Measurements from ENCODE around the gene ZFAND2A. TPM values are rescaled to one million over a fixed set of nuclear protein-coding genes. Genes with fewer than 3 reads are reported as not detected.
A peak's percentile ranks its signal among the peaks of the same experiment; 100 is the strongest.

Gene ZFAND2A
- total RNA-seq, 1 donor from 2014 or later: 21.2 TPM

DNA sequence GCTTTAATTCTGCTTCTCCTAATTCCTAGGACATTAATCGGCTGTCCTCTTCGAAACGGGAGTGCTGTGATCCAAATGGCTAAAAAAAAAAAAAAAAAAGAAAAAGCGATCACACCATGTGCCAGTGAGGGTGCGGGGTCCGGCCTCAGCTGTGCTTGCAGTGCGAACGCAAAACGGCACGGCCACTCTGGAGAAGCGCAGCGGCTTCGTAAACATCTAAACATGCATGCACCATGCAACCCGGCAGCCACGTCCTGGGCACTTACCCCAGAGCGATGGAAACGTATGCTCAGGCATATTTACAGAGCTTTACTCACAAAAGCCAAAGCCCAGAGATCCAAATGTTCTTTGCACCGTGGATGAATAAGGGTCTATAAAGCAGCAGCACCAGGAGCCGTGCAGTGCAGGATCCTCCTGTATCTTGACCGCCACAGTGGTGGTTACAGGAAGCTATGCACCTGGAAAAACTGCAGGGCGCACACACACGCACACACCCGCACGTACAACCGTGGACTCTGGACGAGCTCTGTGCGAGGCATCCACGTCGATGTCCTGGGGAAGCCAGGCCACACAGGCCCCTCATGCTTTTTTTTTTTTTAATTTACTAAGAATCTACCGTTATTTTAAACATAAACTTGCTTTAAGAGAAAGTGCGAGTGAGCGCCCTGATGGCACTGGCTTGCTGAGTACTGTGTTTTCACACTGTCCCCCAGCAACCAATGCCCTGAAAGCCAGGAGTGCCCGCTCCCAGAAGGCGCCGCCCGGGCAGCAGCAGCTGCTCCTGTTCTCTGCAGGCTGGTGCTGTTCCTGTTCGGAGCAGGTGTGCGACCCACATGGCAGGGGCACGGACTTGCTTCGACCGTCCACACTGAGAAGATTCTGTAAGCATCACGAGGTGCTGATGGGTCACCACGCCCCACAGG lies 47.1 kb downstream of the ZFAND2A start:
- Mint-ChIP-seq H3K4me1 (ENCODE audit: low read depth) (peaks cover 5% of the 10 kb centered on the region), H3K27ac (no peak overlapping the region)
- intact Hi-C loops (cut with micrococcal nuclease): no loop called here

DNA sequence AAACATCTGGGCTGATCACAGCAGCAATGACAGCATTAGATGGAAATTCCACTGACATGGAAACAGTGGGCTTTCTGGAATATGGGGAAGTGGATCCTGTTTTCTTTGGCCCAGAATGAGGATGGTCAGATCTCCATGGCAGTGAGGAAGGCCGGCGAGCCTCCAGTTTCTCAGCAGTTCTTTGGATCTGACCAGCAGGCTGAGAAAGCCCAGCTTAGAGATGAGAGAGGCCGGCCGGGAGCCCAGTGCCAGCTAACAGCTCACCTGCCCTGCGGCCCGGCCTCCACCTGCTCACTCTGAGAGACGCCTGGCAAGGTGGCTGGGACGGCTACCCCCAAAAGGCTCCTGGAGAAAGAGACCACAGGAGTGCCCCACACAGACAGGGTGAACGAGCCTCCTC lies 47.9 kb downstream of the ZFAND2A start:
- Mint-ChIP-seq H3K4me3 (no peak overlapping the region), H3K4me1 (ENCODE audit: low read depth) (no peaks in the 10 kb centered on the region), H3K36me3 (ENCODE audit: low read depth) (peaks cover 2% of the 10 kb centered on the region), H3K27me3 (ENCODE audit: insufficient read depth) (no peaks in the 10 kb centered on the region), H3K9me3 (no peaks in the 10 kb centered on the region), H3K27ac (no peak overlapping the region)
- DNase-seq (ENCODE audit: low spot score): no peak
- intact Hi-C loops (cut with micrococcal nuclease): no loop called here

More for the DNA sequence above, 47.1 kb downstream of the ZFAND2A start:
- peaks cover 4% of the 10 kb centered on the region for H3K36me3 Mint-ChIP-seq (ENCODE audit: low read depth)
- no peaks in the 10 kb centered on the region for H3K9me3 Mint-ChIP-seq
- no peaks in the 10 kb centered on the region for H3K27me3 Mint-ChIP-seq (ENCODE audit: insufficient read depth)
- no peak for DNase-seq (ENCODE audit: low spot score)
- H3K4me3 Mint-ChIP-seq: no peak overlapping the region

DNA sequence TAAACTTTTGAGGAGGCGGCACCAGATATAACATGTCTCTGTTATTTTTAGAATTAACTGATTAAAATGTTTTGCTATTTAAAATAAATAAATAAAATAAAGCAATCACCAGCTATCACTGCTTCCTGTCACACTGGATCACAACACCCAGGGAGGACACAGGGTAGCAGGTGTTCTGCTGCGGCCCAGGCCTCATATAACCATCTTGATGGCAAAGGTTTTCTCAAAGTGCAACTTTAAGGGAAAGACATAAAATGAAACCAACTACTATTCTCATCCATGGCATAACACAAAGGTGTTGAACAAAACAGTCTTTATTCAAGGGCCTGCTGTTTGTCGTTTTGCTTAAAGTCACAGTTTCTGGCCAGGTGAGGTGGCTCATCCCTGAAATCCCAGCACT lies 48.8 kb downstream of the ZFAND2A start:
- intact Hi-C loops (cut with micrococcal nuclease): no loop called here
- no peak overlapping the region for H3K4me3 Mint-ChIP-seq

DNA sequence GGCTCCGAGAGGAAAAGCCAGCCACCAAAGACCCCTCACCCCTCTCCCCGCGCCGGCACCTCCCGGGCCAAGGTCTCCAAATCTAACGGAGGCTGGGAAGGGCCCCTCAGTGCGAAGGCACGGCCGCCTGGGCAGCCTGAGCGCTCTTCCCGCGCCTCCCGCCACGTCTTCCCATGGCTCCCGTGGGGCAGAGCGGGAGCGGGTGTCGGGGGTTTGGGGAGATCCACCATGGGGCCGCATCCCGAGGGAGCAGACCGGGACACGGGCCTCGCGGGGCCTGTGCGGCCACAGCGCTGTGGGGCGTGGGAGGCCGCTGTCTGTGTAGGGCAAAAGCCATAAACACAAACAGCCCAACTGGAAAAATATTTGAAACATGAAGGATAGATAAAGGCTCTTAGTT lies 49.6 kb downstream of the ZFAND2A start:
- intact Hi-C loops (cut with micrococcal nuclease): no loop called here

More for the DNA sequence above, 48.8 kb downstream of the ZFAND2A start:
- DNase-seq (ENCODE audit: low spot score): no peak
- Mint-ChIP-seq H3K27me3 (ENCODE audit: insufficient read depth) (no peaks in the 10 kb centered on the region), H3K27ac (no peak overlapping the region), H3K36me3 (ENCODE audit: low read depth) (peaks cover 2% of the 10 kb centered on the region), H3K4me1 (ENCODE audit: low read depth) (no peaks in the 10 kb centered on the region), H3K9me3 (no peaks in the 10 kb centered on the region)

DNA sequence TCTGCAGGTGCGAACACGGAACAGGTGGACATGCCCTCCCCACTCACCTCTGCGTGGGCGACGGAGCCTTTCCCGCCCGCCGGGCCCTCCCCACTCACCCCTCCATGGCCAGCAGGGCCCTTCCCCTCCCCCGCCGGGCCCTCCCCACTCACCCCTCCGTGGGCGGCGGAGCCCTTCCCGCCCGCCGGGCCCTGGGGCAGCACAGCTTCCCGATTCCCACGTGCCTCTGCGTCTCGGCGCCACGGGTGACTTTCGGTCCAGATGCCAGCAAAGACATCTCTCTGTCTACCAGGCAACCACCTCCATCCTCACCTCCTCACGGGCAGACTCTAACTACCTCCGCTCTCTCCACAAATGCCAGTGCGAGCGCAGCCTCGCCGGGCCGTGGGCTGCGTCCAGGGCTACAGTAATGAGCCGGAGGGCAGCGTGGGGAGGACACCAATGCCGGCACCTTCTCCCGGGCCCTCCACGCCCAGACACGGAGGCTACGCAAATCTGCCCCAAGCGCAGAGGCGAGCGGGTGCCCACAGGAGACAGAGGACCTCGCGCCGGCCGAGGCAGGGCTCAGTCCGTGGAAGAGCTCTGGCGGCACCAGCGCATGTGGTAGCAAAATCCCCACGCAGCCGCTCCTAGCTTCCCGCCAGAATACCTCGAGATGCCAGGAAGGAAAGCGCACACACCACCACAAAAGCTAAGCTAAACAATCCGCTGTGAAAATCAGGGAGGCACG lies 50.2 kb downstream of the ZFAND2A start:
- Mint-ChIP-seq H3K9me3 (no peaks in the 10 kb centered on the region), H3K4me1 (ENCODE audit: low read depth) (peaks cover 4% of the 10 kb centered on the region), H3K27ac (no peak overlapping the region), H3K27me3 (ENCODE audit: insufficient read depth) (no peaks in the 10 kb centered on the region), H3K4me3 (no peak overlapping the region), H3K36me3 (ENCODE audit: low read depth) (no peaks in the 10 kb centered on the region)
- no peak for DNase-seq (ENCODE audit: low spot score)
- intact Hi-C loops (cut with micrococcal nuclease): no loop called here

More for the DNA sequence above, 49.6 kb downstream of the ZFAND2A start:
- Mint-ChIP-seq H3K9me3 (no peaks in the 10 kb centered on the region), H3K36me3 (ENCODE audit: low read depth) (peaks cover 2% of the 10 kb centered on the region), H3K4me1 (ENCODE audit: low read depth) (no peaks in the 10 kb centered on the region), H3K4me3 (no peak overlapping the region), H3K27me3 (ENCODE audit: insufficient read depth) (no peaks in the 10 kb centered on the region), H3K27ac (no peak overlapping the region)
- DNase-seq (ENCODE audit: low spot score): no peak

DNA sequence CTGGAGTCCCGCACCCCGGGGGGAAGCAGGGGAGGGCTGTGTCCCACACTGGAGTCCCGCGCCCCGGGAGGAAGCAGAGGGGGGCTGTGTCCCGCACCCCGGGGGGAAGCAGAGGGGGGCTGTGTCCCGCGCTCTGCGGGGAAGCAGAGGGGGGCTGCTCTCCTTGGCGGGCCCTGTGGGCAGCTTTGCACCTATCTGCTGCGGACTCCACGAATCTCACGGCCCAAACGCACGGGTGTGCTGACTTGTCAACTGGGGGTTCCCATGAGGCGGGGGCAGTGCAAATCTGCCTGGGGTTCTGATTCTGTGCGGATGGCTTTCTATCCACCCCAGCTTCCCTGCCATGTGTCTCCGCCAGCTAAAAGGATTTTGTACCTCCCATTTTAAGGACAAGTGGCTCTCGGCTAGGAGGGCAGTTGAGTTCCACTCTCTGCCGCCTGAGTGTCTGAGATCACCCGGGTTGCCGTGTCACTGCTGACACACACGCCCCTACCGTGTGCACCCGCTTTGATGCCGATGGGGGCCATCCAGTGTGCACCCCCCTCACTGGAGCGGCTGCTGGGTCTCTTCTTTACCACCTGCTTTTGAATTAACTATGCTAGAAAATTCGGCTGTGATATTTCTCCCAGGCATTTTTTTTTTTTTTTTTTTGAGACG lies 51.6 kb downstream of the ZFAND2A start:
- no peak overlapping the region for H3K4me3 Mint-ChIP-seq
- H3K27ac Mint-ChIP-seq: no peak overlapping the region
- no peak for DNase-seq (ENCODE audit: low spot score)
- H3K27me3 Mint-ChIP-seq (ENCODE audit: insufficient read depth): no peaks in the 10 kb centered on the region
- peaks cover 18% of the 10 kb centered on the region for H3K4me1 Mint-ChIP-seq (ENCODE audit: low read depth)
- no peaks in the 10 kb centered on the region for H3K9me3 Mint-ChIP-seq
- H3K36me3 Mint-ChIP-seq (ENCODE audit: low read depth): no peaks in the 10 kb centered on the region
- intact Hi-C loops (cut with micrococcal nuclease): no loop called here

DNA sequence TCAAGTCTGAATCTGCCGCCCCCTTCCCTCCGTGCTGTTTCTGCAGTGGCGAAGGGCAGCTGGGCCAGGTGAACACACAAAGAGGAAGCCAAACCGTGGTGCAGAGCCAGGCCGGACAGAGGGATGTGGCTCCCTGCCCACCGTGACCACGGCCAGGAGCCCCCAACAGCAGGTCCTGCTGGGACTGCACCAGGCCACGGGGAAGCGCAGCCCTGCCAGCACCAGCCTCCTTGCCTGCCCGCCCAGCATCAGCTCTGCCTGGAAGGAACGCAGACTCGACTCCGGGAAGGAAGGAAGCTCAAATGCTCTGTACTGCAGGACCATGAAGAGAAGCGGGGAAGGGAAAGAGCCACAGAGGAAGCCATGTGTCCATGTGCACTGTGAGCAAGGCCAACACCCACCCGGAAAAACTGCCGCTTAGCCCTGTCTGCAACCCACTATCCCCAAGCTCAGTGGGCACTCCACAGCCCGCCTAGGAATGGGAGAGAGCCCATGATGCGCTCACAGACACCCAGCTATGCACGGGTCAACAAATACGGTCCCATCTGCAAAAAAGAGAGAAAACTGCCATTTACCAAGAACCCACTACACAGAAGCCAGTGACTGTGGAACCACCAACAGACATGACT lies 53.1 kb downstream of the ZFAND2A start:
- H3K4me3 Mint-ChIP-seq: no peak overlapping the region
- H3K36me3 Mint-ChIP-seq (ENCODE audit: low read depth): no peaks in the 10 kb centered on the region
- no peaks in the 10 kb centered on the region for H3K27me3 Mint-ChIP-seq (ENCODE audit: insufficient read depth)
- no peak overlapping the region for H3K27ac Mint-ChIP-seq
- intact Hi-C loops (cut with micrococcal nuclease): no loop called here
- H3K9me3 Mint-ChIP-seq: no peaks in the 10 kb centered on the region
- no peak for DNase-seq (ENCODE audit: low spot score)
- peaks cover 27% of the 10 kb centered on the region for H3K4me1 Mint-ChIP-seq (ENCODE audit: low read depth)

DNA sequence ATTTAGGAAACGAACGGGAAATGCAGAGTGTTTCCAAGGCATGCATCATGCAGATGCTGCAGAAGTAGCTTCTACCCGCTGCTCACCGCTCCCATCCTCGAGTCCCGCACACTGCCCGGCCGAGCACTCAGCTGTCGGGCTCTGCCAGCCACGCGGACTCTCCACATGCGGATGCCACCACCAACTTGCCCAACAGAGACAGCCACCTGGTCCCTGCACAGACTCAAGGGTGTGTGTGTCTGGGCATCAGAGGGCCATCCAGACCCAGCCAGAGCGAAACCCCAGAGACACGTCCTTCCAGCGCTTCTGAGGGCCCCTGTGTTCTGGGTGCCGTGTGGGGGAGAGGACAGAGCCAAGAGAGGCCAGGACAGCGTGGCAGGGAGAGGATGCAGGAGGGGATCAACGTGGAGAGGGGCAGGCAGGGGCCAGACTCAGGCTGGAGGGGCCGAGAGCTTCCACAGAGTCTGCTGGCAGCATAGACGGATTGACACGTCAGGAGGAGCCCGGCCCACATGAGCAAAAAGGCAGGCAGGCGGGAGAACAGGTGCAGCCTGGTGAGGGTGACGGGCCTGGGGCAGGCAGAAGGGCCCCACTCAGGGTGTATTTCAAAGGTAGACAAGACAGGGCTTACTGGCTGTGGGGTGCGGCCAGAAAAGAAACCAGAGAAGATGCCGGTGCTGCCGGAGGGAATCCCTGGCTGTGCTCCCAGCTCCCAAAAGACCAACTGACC lies 53.8 kb downstream of the ZFAND2A start:
- Mint-ChIP-seq H3K36me3 (ENCODE audit: low read depth) (no peaks in the 10 kb centered on the region), H3K9me3 (no peaks in the 10 kb centered on the region), H3K27ac (no peak overlapping the region), H3K4me1 (ENCODE audit: low read depth) (peaks cover 27% of the 10 kb centered on the region), H3K27me3 (ENCODE audit: insufficient read depth) (no peaks in the 10 kb centered on the region), H3K4me3 (no peak overlapping the region)
- DNase-seq (ENCODE audit: low spot score): no peak
- intact Hi-C loops (cut with micrococcal nuclease): no loop called here

DNA sequence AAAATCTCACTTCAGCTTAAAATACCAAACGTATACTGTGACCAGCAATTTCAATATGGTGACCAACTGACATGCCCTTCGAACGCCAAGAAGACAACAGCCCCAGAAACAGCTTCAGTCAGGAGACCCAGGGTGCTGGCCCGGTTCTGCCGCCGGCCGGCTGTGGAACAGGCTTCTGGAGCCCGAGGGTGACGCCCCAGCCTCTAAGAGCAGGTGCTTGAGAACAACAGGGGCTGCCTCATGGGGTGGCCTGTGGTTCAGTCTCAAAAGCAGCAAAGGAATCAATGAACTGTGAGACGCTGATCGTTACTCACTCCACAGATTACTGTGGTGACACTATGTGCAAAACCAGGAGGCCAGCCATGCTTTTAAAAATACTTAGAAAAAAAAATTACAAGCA lies 54.8 kb downstream of the ZFAND2A start:
- H3K4me3 Mint-ChIP-seq: no peak overlapping the region
- DNase-seq (ENCODE audit: low spot score): no peak
- H3K36me3 Mint-ChIP-seq (ENCODE audit: low read depth): no peaks in the 10 kb centered on the region
- no peak overlapping the region for H3K27ac Mint-ChIP-seq
- peaks cover 27% of the 10 kb centered on the region for H3K4me1 Mint-ChIP-seq (ENCODE audit: low read depth)
- H3K27me3 Mint-ChIP-seq (ENCODE audit: insufficient read depth): no peaks in the 10 kb centered on the region
- intact Hi-C loops (cut with micrococcal nuclease): no loop called here
- H3K9me3 Mint-ChIP-seq: no peaks in the 10 kb centered on the region

DNA sequence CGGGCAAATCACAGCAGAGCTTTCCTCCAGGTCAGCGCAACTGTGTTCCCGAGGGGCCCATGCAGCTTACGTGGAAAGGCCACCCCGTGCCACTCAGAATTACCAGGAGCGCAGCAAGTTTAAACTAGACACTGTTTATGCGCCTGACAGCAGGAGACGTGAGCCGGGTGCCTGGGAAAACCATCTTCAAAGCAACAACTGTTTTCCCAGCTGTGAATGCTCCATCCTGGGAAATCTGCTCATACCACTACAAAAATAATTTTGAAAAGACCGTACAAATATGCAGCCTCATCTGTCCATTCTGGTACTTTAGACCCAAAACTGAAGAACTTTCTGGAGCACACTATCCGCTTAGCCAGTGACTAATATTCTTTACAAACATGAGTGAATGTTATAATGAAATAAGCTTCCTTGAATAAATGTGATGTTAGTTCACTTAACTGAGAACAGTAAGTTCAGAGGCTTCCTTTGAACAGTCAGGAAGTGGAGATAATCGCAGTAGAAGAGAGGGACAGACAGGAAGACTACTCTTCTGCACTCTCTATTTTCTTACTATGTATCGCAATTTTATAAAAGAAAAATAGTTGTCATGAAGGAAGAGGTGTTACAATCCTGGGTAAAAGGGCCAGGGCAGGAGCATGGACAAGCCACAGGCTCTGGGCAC lies 55.3 kb downstream of the ZFAND2A start:
- Mint-ChIP-seq H3K27ac (no peak overlapping the region), H3K4me1 (ENCODE audit: low read depth) (peaks cover 27% of the 10 kb centered on the region), H3K27me3 (ENCODE audit: insufficient read depth) (no peaks in the 10 kb centered on the region), H3K9me3 (no peaks in the 10 kb centered on the region), H3K36me3 (ENCODE audit: low read depth) (no peaks in the 10 kb centered on the region), H3K4me3 (no peak overlapping the region)
- intact Hi-C loops (cut with micrococcal nuclease): no loop called here
- no peak for DNase-seq (ENCODE audit: low spot score)

DNA sequence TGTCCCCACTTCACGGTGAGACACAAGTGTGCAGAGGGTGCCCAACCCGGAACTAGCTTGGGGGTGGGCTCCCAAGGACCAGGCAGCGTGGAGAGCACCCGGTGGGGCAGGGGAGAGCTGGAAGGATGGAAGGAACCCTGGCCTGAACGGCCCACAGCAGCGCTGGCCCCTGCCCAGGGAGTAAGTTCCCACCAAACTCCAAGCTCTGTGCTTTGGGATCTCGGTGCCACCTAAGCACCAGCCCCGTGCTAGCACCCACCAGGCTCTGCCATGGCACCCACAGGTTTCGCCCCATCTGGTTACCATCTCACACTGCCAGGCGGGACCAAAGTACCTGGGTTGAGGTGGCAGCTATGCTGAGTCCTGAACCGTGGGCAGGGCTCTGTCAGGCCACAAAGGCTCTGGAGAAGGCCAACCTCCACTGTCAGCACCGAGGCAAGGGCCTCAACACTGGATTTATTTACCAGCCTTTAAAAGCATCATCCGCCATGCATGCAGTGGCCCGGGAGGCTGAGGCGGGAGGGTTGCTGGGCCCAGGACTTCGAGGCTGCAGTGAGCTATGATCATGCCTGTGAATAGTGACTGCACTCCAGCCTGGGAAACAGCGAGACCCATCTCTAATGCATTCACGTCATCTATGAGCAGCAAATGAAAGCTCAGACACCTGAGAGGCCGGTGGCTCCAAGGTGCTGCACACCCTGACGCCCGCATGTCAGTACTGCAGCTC lies 56.0 kb downstream of the ZFAND2A start:
- Mint-ChIP-seq H3K4me3 (no peak overlapping the region), H3K27ac (peak overlapping the region; percentile 26), H3K27me3 (ENCODE audit: insufficient read depth) (no peaks in the 10 kb centered on the region), H3K36me3 (ENCODE audit: low read depth) (no peaks in the 10 kb centered on the region), H3K9me3 (no peaks in the 10 kb centered on the region), H3K4me1 (ENCODE audit: low read depth) (peaks cover 27% of the 10 kb centered on the region)
- DNase-seq (ENCODE audit: low spot score): no peak
- intact Hi-C loops (cut with micrococcal nuclease): loop anchor here (1.0 kb wide), 3 partner anchors 18 to 56 kb away; partner anchors contain the start of gene ZFAND2A

Data from activated T-helper 1 cell treated with anti-CD3 and anti-CD28 coated beads, Interleukin-12 subunit alpha, Interleukin-12 subunit beta, Interleukin-2, Interleukin-4 antibody, amounts not matched to agents 30 ng/mL and 10 ng/mL and 1 ng/mL, durations not matched to agents 14 hours and 24 hours and 36 hours (primary cell).